ENCODE results near the gene HDDC3.
"Not testable (repeated sequence)": the region's sequence is repeated elsewhere in the genome, so short reads cannot be mapped to it uniquely, and the experiment has no call there.

Gene HDDC3

GRCh38 chr15:90930861-90931574, 1.3 kb downstream of the HDDC3 start:
- peak; percentile 18 for DNase-seq (ENCODE audit: low read depth)

- DNase-seq (ENCODE audit: low read depth), result peak; percentile 9
These were observed 2.9 kb downstream of the HDDC3 start for GRCh38 chr15:90929246-90930019.

- DNase-seq (ENCODE audit: low read depth), result not testable (repeated sequence)
These were observed 4.2 kb downstream of the HDDC3 start for GRCh38 chr15:90928106-90928505.

- not testable (repeated sequence) for DNase-seq (ENCODE audit: low read depth)
These were observed 5.6 kb downstream of the HDDC3 start for GRCh38 chr15:90926766-90927165.

- no peak for DNase-seq (ENCODE audit: low read depth)
These were observed 8.0 kb downstream of the HDDC3 start for GRCh38 chr15:90924375-90924774.

- not testable (repeated sequence) for DNase-seq (ENCODE audit: low read depth)
These were observed 9.5 kb downstream of the HDDC3 start for GRCh38 chr15:90922712-90923322.

- DNase-seq (ENCODE audit: low read depth), result no peak
These were observed 10.5 kb downstream of the HDDC3 start for GRCh38 chr15:90921887-90922286.

GRCh38 chr15:90918835-90919234, 13.5 kb downstream of the HDDC3 start:
- no peak for DNase-seq (ENCODE audit: low read depth)

- no peak for DNase-seq (ENCODE audit: low read depth)
These were observed 14.1 kb downstream of the HDDC3 start for GRCh38 chr15:90918034-90918788.

GRCh38 chr15:90917569-90917968, 14.8 kb downstream of the HDDC3 start:
- no peak for DNase-seq (ENCODE audit: low read depth)

- no peak for DNase-seq (ENCODE audit: low read depth)
These were observed 15.9 kb downstream of the HDDC3 start for GRCh38 chr15:90916461-90916860.

- DNase-seq (ENCODE audit: low read depth), result no peak
These were observed 16.4 kb downstream of the HDDC3 start for GRCh38 chr15:90915808-90916440.

- no peak for DNase-seq (ENCODE audit: low read depth)
These were observed 17.0 kb downstream of the HDDC3 start for GRCh38 chr15:90915216-90915807.

GRCh38 chr15:90914305-90915080, 17.9 kb downstream of the HDDC3 start:
- DNase-seq (ENCODE audit: low read depth), result no peak

- no peak for DNase-seq (ENCODE audit: low read depth)
These were observed 18.9 kb downstream of the HDDC3 start for GRCh38 chr15:90913398-90913944.

GRCh38 chr15:90912770-90913075, 19.6 kb downstream of the HDDC3 start:
- no peak for DNase-seq (ENCODE audit: low read depth)

GRCh38 chr15:90911906-90912769, 20.2 kb downstream of the HDDC3 start:
- DNase-seq (ENCODE audit: low read depth), result no peak

GRCh38 chr15:90911302-90911623, 21.1 kb downstream of the HDDC3 start:
- no peak for DNase-seq (ENCODE audit: low read depth)

- DNase-seq (ENCODE audit: low read depth), result no peak
These were observed 21.7 kb downstream of the HDDC3 start for GRCh38 chr15:90910441-90911301.
